ENCODE measurements around the gene ISLR. TPM values are rescaled to one million over a fixed set of nuclear protein-coding genes. Genes with fewer than 3 reads are reported as not detected.

Gene ISLR
- total and polyA plus RNA-seq, 2 of the 4 experiments (the other 2 are of a cell fraction): under 0.01 to 0.79 TPM

DNA sequence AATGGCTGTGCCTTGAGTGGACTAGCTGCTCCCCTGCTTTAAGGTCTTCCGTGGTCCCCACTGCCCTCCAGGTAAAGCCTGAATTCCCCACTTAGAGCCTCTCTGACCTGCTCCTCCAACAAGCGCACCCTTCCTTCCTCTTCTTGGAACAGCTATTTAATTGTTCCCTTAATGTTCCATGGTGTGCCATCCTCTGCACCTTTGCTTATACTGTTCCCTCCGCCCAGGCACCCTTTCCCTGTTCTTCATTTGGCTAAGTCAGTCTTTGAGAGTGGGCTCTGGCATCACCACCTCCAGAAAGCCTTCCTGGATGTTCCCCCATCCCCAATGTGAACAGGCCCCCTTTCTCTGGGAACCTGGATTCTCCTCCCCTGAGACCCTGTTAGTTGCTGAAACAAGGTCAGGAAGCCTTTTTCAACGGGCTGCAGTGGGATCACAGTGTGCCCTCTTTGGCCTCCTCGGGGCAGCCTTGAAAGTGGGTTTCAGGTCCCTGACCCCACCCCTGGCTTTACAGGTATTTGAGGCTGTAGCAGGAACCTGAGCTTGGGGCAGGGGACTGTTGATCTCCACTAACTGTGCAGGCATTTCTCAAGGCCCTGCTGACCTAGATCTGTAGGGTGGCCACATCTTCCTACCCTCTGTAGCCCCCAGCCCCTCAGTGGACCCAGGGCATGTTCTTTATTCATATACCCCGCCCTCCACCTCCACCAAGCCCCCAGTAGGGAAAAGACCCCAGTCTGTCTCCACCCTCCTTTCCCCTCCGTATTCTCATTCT lies 5.0 kb downstream of the ISLR start (continued):
- TF ChIP-seq MXI1 (IDR thresholded peaks at IDR 0.05; ENCODE audit: borderline replicate concordance, low read depth, low read length) (no peak), NFE2L2 (IDR thresholded peaks at IDR 0.05; ENCODE audit: low read depth, low read length) (no peak)

DNA sequence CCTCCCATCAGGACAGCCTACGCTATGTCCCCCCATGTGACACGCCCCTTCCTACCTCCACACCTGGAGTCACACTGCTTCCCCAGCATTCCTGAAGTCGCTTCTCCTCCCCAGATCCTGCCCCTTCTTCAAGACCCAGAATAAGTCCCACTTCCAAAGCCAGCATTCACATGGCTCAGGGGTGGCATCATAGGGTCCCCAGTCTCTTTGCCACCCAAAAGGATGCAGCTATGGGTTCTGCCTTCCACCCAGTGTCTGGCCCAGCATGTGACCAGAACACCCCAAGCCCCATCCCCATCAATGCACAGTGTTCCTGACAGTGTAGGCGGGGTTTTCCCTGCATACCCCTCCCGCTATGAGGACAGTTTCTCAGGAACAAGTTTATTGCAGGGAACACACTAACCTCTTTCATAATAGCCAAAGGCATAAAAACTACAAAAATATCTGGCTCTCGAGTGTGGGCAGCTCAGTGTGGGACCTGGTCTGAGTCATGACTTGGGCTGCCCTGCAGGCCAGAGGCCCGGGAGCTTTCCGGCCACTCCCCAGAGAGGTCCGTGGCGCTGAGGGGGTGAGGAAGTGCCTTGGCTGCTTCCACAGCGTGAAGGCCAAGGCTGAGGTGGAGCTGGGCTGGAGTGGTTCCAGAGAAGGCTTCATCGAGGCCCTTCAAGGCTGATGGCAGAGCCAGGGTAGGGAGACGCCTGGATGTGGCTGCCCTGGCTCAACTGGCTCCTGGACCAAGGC lies 5.8 kb downstream of the ISLR start:
- no TSS peak for BruUV-seq (replicated peaks)
- peak overlapping the region; percentile 28; the same call in 1 of the 2 replicates for H3K14ac ChIP-seq (replicated peaks; ENCODE audit: low read depth, low read length)
- no peak overlapping the region; the same call in 1 of the 2 replicates for H3K4me2 ChIP-seq (ENCODE audit: low read depth, low read length)
- H3K18ac ChIP-seq (ENCODE audit: low read depth, low read length): no peak overlapping the region
- intact Hi-C loops (cut with micrococcal nuclease) (no loop called here), dilution Hi-C loops (cut with HindIII; ENCODE audit: low sequenced_read_pairs, unreplicated experiment) (no loop called here), in situ Hi-C loops (cut with MboI; ENCODE audit: low sequenced_read_pairs) (no loop called here)
- H3K27ac ChIP-seq (ENCODE audit: insufficient read depth, low read length): no peak overlapping the region
- no peaks in the 10 kb centered on the region for H3K9me3 ChIP-seq (ENCODE audit: control insufficient read depth, insufficient read depth, low read length)
- peaks cover 6% of the 10 kb centered on the region; the same call in 1 of the 2 replicates for H4K20me1 ChIP-seq (ENCODE audit: insufficient read depth, low read length)
- ATAC-seq (ENCODE audit: low read depth): peak; percentile 97
- H2AFZ ChIP-seq (replicated peaks; ENCODE audit: low read length, poor library complexity): peak overlapping the region; percentile 81
- 28% methylated on average over 3 of the region's 13 CpGs; no CpG with 5 or more reads in 1 of the 2 experiments for WGBS, 2 experiments (ENCODE audit: extremely low coverage in 2 of 2, insufficient read length in 1 of 2)
- H3K4ac ChIP-seq (ENCODE audit: low read depth, low read length): peak overlapping the region; percentile 28
- no peak overlapping the region; the same call in 1 of the 2 replicates for H2BK20ac ChIP-seq (ENCODE audit: low read depth, low read length)
- peak overlapping the region; percentile 58 for H2AK9ac ChIP-seq (replicated peaks; ENCODE audit: low read depth, low read length, poor library complexity)
- no peak overlapping the region for H2BK5ac ChIP-seq (ENCODE audit: low read depth, low read length, poor library complexity, severe bottlenecking)
- H4K91ac ChIP-seq (ENCODE audit: insufficient read depth, low read depth, low read length): peak overlapping the region; percentile 27; the same call in 1 of the 2 replicates
- peak overlapping the region in 1 of 2 experiments; percentile 17; a peak in 1 of 4 replicates for H4K8ac ChIP-seq (ENCODE audit: low read depth in 2 of 2, low read length in 2 of 2)
- H3K79me1 ChIP-seq (ENCODE audit: low read depth in 1 of 2, low read length in 2 of 2): no peaks in the 10 kb centered on the region
- 0 out of 2 replicates have a peak overlapping the region, but pooled peaks have one; percentile 23 for H2BK120ac ChIP-seq (ENCODE audit: low read depth, low read length)
- DNase-seq: peak; percentile 86
- no peak overlapping the region for H3K4me3 ChIP-seq (ENCODE audit: insufficient read depth, low read depth, low read length)
- H3K27me3 ChIP-seq (ENCODE audit: control insufficient read depth, insufficient read depth, low read length): peaks cover 4% of the 10 kb centered on the region; the same call in 1 of the 2 replicates
- CTCF ChIA-PET: no interaction called here
- H2AK5ac ChIP-seq (ENCODE audit: low read depth, low read length): peak overlapping the region; percentile 57
- no peaks in the 10 kb centered on the region for H3K36me3 ChIP-seq (ENCODE audit: control insufficient read depth, insufficient read depth, low read length)
- H3K56ac ChIP-seq (ENCODE audit: extremely low read depth, insufficient read depth, low read length): no peak overlapping the region
- H4K5ac ChIP-seq (ENCODE audit: low read depth, low read length): no peak overlapping the region
- peaks cover 26% of the 10 kb centered on the region for H3K4me1 ChIP-seq (ENCODE audit: control insufficient read depth, insufficient read depth, low read length)
- no peak overlapping the region for H3K23ac ChIP-seq (ENCODE audit: low read depth, low read length)
- H3K9ac ChIP-seq (ENCODE audit: low read depth, low read length): no peak overlapping the region
- H2BK15ac ChIP-seq (ENCODE audit: low read depth, low read length): peak overlapping the region; percentile 12; the same call in 1 of the 3 replicates
- peaks cover 29% of the 10 kb centered on the region for H3K9me1 ChIP-seq (ENCODE audit: insufficient read depth, low read length)
- POLR2A ChIA-PET (ENCODE audit: unreplicated experiment): no interaction called here
- TF ChIP-seq MAFK (IDR thresholded peaks at IDR 0.05; ENCODE audit: low read depth, low read length) (no peak), MXI1 (IDR thresholded peaks at IDR 0.05; ENCODE audit: borderline replicate concordance, low read depth, low read length) (no peak), RAD21 (IDR thresholded peaks at IDR 0.05; ENCODE audit: low read length) (0 out of 2 replicates have a peak, but pooled peaks have one; percentile 17), CHD1 (IDR thresholded peaks at IDR 0.05; ENCODE audit: low read depth, low read length) (no peak), CTCF (conservative IDR thresholded peaks at IDR 0.05; ENCODE audit: low read depth, low read length) (no peak), USF2 (IDR thresholded peaks at IDR 0.05; ENCODE audit: low read depth, low read length) (no peak), RCOR1 (IDR thresholded peaks at IDR 0.05; ENCODE audit: insufficient replicate concordance, low read length) (peak; percentile 55), CEBPB (IDR thresholded peaks at IDR 0.05; ENCODE audit: low read depth, low read length) (peak; percentile 53), POLR2A (IDR thresholded peaks at IDR 0.05; ENCODE audit: low read depth, low read length) (no peak), MAZ (IDR thresholded peaks at IDR 0.05; ENCODE audit: borderline replicate concordance, low read depth, low read length) (peak; percentile 60; the same call in 1 of the 2 replicates), SMC3 (IDR thresholded peaks at IDR 0.05; ENCODE audit: low read depth, low read length) (no peak)
